ENCODE results near the gene PRSS33. TPM values are rescaled to one million over a fixed set of nuclear protein-coding genes. Genes with fewer than 3 reads are reported as not detected.

Gene PRSS33
- total RNA-seq, 4 donors from 2014 or later: not detected

DNA sequence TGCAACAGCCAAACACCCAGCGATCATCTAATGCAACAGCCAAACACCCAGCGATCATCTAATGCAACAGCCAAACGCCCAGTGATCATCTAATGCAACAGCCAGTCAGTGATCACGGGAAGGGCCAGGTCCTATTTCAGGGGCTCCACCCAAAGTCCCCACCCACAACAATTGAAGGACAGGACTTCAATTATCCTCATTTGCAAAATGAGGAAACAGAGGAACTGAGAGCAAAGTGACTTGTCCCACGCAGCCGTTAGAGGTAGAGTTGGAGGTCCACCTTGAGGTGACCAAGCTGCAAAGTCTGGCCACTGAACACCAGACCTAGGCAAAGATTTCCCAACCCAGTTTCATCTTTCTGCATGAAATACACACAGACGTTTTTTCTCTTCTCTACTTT is 46.4 kb upstream of the PRSS33 start:
- DNase-seq: no peak
- intact Hi-C loops (cut with DNase I): no loop called here
- peaks cover 0 to 59% (median 0%) of the 10 kb centered on the region in 4 donors for H3K27me3 ChIP-seq
- no peaks in the 10 kb centered on the region for H3K36me3 ChIP-seq
- no peaks in the 10 kb centered on the region for H3K9me3 ChIP-seq
- peaks cover 0 to 22% (median 19%) of the 10 kb centered on the region in 3 donors for H3K4me1 ChIP-seq
- TF ChIP-seq CTCF (IDR thresholded peaks at IDR 0.05) (no peak), POLR2A (IDR thresholded peaks at IDR 0.05) (no peak)
- H3K4me3 ChIP-seq: no peak overlapping the region
- no peak overlapping the region for H3K27ac ChIP-seq
- 64 to 73% methylated on average over 4 of the region's 7 CpGs for WGBS, 2 donors

DNA sequence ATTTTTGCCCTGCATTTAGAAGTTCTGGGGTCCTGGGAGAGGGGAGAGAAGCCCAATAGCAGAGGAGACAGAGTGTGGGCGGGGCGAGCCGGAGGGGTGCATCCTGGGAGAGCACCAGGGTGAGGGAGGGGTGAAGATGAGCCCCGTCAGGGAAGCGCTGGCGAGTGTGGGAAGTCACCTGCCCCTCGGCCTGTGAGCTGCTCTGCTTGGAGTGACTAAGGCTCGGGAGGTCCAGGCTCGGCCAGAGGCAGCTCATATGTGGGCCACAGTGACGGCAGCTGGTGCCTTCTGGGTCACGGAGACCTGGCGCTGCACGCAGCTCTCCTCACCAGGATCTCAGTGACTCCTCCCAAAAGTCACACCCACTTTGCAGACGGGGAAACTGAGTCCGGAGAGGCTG is 43.8 kb upstream of the PRSS33 start:
- H3K27ac ChIP-seq: no peak overlapping the region
- H3K27me3 ChIP-seq: peaks cover 0 to 67% (median 0%) of the 10 kb centered on the region in 4 donors
- WGBS, 2 donors: 83 to 84% methylated on average over 4 to 11 of the region's 15 CpGs
- intact Hi-C loops (cut with DNase I): no loop called here
- no peak overlapping the region for H3K4me3 ChIP-seq
- H3K4me1 ChIP-seq: peaks cover 0 to 22% (median 22%) of the 10 kb centered on the region in 3 donors
- TF ChIP-seq CTCF (IDR thresholded peaks at IDR 0.05) (no peak), POLR2A (IDR thresholded peaks at IDR 0.05) (no peak)
- H3K36me3 ChIP-seq: no peaks in the 10 kb centered on the region
- H3K9me3 ChIP-seq: no peaks in the 10 kb centered on the region
- no peak for DNase-seq

DNA sequence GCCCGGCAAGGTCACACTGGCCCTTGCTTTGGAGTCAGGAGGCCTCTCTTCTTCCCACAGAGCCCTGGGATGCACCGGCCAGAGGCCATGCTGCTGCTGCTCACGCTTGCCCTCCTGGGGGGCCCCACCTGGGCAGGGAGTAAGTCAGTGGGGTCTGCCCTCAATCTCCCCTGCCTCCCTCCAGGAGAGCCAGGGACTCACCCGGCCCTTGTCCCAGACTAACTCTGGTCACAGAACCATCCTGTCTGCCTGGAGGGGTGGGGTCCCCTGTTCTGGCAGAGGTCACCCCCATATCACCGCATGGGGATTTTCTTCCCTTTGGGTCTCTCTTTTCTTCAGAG is 43.0 kb upstream of the PRSS33 start:
- DNase-seq: no peak
- peaks cover 0 to 76% (median 0%) of the 10 kb centered on the region in 4 donors for H3K27me3 ChIP-seq
- H3K27ac ChIP-seq: peak overlapping the region in 1 of 4 donors; percentile 37
- no peaks in the 10 kb centered on the region for H3K9me3 ChIP-seq
- peaks cover 0 to 14% (median 13%) of the 10 kb centered on the region in 3 donors for H3K4me1 ChIP-seq
- WGBS, 2 donors: 80 to 83% methylated on average over 1 of the region's 5 CpGs
- no peak overlapping the region for H3K4me3 ChIP-seq
- H3K36me3 ChIP-seq: no peaks in the 10 kb centered on the region
- TF ChIP-seq CTCF (IDR thresholded peaks at IDR 0.05) (no peak), POLR2A (IDR thresholded peaks at IDR 0.05) (no peak)
- intact Hi-C loops (cut with DNase I): no loop called here

DNA sequence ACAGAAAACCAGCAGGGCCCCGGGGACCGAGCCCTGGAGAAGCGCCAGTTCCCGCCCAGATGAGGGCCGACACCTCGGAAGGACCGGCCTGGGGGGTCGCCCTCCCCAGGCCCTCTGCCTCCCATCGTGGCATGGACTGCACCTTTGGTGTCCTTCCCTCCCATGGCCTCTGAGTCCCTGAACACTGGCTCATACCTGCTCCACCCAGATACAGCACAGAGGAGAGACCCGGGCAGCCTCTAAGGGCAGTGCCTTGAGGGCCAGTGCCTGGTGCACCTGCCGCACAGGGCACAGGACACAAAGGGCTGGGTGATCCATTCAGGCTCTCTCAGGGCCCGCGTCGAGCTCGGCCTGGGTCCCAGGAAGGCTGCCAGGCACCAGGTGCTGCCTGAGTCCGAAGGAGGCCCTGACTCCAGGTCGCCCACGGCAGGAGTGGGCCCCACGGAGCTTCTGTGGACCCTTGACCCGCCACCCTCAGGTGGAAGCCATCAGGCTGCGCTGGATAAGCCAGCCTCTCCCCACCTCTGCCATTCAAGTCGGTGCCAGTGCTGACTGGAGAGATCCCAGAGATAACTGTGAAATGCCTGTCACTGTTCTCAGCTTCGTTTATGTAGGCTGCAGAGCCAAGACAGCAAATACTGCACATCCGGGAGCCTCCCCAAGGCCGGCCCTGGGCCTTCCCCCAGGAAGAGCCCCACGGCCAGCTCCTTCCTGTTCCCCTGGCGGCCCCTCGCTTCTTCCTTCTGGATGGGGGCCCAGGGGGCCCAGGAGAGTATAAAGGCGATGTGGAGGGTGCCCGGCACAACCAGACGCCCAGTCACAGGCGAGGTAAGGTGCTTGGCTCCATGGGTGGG is 42.4 kb upstream of the PRSS33 start, which contains the start of gene ZG16B:
TSS of gene ZG16B (plus strand) at position 803 of the 854 bp plus-strand sequence. CDS start 139 bp downstream, outside the sequence.
- no peaks in the 10 kb centered on the region for H3K36me3 ChIP-seq
- intact Hi-C loops (cut with DNase I): no loop called here
- no peak within 1 kb of the TSS for H3K4me3 ChIP-seq
- WGBS, 2 donors: 33 to 51% methylated on average over 14 to 15 of the region's 32 CpGs
- peak within 1 kb of the TSS in 1 of 4 donors; percentile 54 for H3K27ac ChIP-seq
- peaks cover 0 to 11% (median 9%) of the 10 kb centered on the region in 3 donors for H3K4me1 ChIP-seq
- peaks cover 0 to 82% (median 0%) of the 10 kb centered on the region in 4 donors for H3K27me3 ChIP-seq
- DNase-seq: no peak
- no peaks in the 10 kb centered on the region for H3K9me3 ChIP-seq
- no peak for TF ChIP-seq CTCF (IDR thresholded peaks at IDR 0.05)
- TF ChIP-seq POLR2A (IDR thresholded peaks at IDR 0.05): no peak

- TF ChIP-seq CTCF (IDR thresholded peaks at IDR 0.05) (no peak), POLR2A (IDR thresholded peaks at IDR 0.05) (no peak)
- Histone ChIP-seq H3K27ac (no peak overlapping the region), H3K36me3 (no peaks in the 10 kb centered on the region), H3K4me1 (peaks cover 0 to 11% (median 9%) of the 10 kb centered on the region in 3 donors), H3K27me3 (peaks cover 0 to 84% (median 0%) of the 10 kb centered on the region in 4 donors), H3K9me3 (no peaks in the 10 kb centered on the region), H3K4me3 (no peak overlapping the region)
- intact Hi-C loops (cut with DNase I): no loop called here
- DNase-seq: no peak
- 90 to 94% methylated on average over 2 to 10 of the region's 17 CpGs for WGBS, 2 donors
Measured at GRCh38 chr16:2828876-2829430, 41.6 kb upstream of the PRSS33 start.
